Esophagus squamous epithelium (tissue), 4 donors: ENCODE results near the gene SLC1A2.

Source experiments
- CTCF ChIP-seq, 6 experiments: fragments of 450-650 bp in 4 of 6; fragments of 200-600 bp in 2 of 6; sonication (generic) in 2 of 6; IDR thresholded peaks; one replicate each; pipeline ENCODE4 v1.5.1; 2016 to 2019; ENCODE audit warnings: antibody characterized with exemption in 6 of 6, mild to moderate bottlenecking in 4 of 6, moderate library complexity in 4 of 6
- POLR2A ChIP-seq, 4 donors: fragments of 450-650 bp; IDR thresholded peaks; one replicate each; pipeline ENCODE4 v1.6.1; 2017; ENCODE audit warnings: antibody characterized with exemption in 4 of 4, mild to moderate bottlenecking in 4 of 4, moderate library complexity in 3 of 4

GRCh38 chr11:35285471-35285870 lies 133.9 kb downstream of the SLC1A2 start:
- no peak for TF ChIP-seq CTCF (IDR thresholded peaks at IDR 0.05)
- TF ChIP-seq POLR2A (IDR thresholded peaks at IDR 0.05) = no peak
